ENCODE measurements around the gene SULT6B1.

- TF ChIP-seq CTCF (IDR thresholded peaks at IDR 0.05) = no peak
- no peak for TF ChIP-seq POLR2A (IDR thresholded peaks at IDR 0.05)
- no peak for TF ChIP-seq POLR2AphosphoS5 (IDR thresholded peaks at IDR 0.05)
- TF ChIP-seq EP300 (IDR thresholded peaks at IDR 0.05; ENCODE audit: low read depth) = no peak
Measured at GRCh38 chr2:37164757-37165156, 23.7 kb downstream of the SULT6B1 start.

All from transverse colon (tissue), 4 donors.